NT2/D1 (cell line): ENCODE measurements around the gene XPR1.

Experiments used
- SUZ12 ChIP-seq: IDR thresholded peaks from 2 replicates; pipeline ENCODE4 v1.6.1; 2011; ENCODE audit not compliant: insufficient read length, insufficient read depth; ENCODE audit errors: extremely low read depth
- ZNF274 ChIP-seq: IDR thresholded peaks from 2 replicates; pipeline ENCODE4 v1.6.1; 2011; ENCODE audit warnings: mild to moderate bottlenecking, low read depth, low read length

GRCh38 chr1:180728472-180729106, 96.8 kb downstream of the XPR1 start:
- TF ChIP-seq ZNF274 (no peak), SUZ12 (no peak)
